Activated CD8-positive, alpha-beta memory T cell treated with anti-CD3 and anti-CD28 coated beads for 1 hour (primary cell): ENCODE data around the gene IL15RA.

Source experiments
- DNase-seq, 2 donors: peaks; one replicate each; pipeline ENCODE4 v3.0.0-alpha.2; 2020; ENCODE audit warnings: low read depth in 1 of 2; ENCODE audit errors: extremely low read depth in 1 of 2

Gene IL15RA, protein sequence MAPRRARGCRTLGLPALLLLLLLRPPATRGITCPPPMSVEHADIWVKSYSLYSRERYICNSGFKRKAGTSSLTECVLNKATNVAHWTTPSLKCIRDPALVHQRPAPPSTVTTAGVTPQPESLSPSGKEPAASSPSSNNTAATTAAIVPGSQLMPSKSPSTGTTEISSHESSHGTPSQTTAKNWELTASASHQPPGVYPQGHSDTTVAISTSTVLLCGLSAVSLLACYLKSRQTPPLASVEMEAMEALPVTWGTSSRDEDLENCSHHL

DNA sequence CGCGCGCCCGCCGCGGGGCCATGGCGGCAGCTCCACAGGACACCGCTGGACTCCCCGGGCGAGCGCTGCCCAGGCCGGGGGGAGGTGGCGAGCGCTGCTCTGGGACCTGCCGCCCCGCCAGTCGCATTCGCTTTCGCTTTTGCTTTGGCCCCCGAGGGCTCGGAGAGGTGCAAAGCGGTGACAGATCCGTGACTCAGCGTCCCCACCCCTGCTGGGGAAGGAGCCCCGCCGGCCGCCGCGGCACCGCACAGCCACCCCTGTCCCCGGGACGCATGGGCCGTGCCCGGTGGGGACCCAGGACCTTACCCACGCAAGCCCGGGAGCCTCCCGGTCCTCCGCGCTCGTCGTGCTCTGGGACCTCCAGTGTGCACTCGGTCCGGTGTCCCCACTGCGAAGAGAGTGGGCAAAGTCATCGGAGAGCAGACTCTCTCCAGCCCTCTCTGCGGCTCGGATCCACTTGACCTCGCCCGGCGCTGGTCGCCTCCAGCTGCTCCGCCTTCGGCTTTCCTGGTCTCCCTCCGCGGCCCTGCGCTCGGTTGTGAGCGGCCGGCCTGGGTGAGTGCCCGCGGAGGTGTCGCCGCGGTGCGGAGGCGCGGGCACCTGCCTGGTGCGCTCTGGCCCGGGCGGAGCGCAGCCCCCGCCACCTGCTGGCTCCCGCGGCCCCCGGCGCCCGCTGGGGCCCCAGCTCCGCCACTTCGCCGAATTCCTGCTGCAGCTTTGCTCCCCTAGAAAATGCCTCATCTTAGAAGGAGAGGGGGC is at the start of gene IL15RA:
Gene IL15RA (minus strand): TSS at position 73 of the 759 bp plus-strand sequence. CDS start 51 bp downstream, at position 22.
- DNase-seq: peak; percentile 58 to 79

DNA sequence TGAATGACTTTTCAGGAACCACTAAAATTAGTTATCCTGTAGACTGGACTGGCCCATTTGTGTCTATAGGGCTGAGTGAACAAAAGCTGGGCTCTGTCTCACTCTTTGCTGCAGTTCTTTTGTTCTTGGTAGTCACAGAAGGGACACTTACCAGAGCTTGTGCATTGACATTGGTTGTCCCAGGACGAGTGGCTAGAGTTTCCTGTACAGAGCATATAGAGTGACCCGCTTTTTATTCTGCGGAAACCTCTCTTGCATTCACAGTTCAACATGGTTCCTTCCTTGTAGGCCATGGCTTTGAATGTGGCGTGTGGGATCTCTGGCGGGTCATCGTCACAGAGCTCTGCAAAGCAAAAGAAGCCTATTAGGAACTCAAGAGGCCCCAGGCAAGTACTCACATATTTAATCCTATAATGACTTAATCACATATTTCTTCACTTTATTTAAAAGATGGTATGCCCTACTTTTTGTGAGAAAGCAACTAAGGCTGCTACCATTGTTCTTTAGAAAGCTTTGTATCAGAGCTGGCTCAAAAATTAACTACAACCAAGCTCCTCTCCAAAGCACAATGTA is 48.4 kb upstream of the IL15RA start:
- DNase-seq: no peak

DNA sequence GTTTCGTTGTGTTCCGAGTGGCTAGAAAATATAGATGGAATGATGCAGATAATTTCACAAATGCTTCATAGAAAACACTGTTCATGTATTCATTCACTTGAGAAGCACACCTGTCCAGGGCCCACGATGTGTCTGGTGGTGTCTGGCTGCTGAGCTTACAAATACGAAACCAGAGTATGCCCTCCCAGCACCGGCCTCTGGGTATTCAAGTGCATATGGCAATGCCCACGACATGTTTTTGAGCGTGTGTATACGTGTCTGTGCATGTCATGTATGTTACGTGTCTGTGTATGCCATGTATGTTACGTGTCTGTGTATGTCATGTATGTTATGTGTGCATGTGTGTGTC is 47.0 kb upstream of the IL15RA start:
- DNase-seq: no peak

DNA sequence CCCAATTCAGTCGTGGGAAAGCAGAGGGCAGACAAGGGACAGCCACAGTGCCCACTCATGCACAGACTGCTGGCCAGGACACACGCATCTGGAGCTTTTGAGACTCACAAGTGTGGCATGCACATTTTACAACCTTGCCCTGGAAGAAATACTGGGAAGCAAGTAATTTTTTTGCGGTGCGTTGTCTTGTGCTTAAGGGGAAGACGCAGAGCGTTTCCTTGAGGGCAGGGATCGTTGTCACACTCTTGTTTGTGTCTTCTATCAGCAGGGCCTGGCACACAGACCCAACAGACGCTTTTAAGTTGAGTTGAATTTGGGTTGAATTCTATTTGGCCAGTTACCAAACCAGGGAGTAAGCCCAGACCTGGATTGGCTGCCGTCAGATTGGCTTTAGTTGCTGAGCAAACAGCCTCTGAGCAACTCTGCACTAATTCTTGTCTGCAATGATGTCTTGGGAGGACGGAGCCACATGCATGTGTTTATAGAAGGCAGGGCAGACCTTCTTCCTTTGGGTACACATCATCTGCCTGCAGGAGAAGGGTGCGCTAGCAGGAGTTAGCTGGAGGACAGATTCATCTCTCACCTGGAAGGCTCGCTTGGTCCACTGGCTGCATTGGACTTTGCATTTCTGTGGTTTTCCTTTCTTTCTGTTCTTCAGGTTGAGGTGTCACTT is 46.5 kb upstream of the IL15RA start:
- no peak for DNase-seq

DNA sequence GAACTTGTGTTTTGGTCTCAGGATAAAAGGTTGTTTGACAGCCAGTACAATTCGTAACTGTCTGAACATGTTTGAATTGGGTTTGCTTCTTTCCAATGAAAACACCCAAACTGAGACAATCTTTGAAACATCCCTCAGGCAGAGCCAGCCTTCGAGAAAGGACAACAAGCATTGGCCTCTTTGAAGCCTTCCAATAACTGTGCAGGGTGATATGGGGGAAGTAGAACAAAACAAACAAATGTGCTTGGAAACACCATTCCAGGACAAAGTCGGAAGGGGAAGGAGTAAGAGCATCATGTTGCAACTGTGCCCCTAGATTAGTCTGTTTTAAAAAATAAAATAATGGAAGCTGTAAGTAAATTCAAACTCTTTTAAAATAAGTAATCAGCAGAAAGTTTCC is 45.3 kb upstream of the IL15RA start:
- no peak for DNase-seq

DNA sequence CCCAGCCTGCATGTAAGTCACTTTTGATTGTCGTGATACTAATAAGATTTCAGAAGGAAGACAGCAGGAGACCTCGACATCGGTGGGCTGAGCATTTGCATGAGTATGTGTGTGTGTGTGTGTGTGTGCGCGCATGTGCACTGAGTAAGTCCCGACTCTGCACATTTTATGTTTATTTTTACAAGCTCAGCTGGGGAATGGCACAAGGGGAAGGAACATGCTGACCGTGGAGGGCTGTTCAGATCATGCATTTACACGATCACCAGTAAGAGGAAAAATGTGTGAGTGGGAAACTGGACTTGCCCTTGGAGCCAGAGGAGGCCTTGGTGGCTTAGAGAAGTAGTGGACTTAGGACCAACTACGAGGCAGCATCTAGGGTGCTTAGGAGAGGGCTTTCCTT is 43.5 kb upstream of the IL15RA start:
- no peak for DNase-seq

DNA sequence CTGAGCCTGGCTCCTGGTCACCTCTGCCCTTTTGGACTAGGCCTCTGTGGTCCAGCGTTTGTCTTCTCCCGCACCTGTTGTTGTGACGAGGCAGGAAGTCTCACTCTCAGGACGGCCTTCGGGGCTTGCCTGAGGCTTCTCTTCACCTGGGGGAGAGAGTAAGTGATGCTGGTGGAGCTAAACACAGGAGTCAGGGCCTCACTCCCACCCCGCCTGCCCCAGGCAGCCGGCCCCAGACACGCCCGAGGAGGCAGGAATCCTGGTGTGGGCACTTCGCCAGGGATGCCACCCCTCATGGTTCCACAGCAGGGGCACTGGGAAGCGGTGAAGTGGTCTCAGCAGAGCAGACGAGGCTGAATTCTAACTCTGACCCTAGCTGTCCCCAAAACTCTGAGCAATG is 42.5 kb upstream of the IL15RA start:
- DNase-seq: no peak

DNA sequence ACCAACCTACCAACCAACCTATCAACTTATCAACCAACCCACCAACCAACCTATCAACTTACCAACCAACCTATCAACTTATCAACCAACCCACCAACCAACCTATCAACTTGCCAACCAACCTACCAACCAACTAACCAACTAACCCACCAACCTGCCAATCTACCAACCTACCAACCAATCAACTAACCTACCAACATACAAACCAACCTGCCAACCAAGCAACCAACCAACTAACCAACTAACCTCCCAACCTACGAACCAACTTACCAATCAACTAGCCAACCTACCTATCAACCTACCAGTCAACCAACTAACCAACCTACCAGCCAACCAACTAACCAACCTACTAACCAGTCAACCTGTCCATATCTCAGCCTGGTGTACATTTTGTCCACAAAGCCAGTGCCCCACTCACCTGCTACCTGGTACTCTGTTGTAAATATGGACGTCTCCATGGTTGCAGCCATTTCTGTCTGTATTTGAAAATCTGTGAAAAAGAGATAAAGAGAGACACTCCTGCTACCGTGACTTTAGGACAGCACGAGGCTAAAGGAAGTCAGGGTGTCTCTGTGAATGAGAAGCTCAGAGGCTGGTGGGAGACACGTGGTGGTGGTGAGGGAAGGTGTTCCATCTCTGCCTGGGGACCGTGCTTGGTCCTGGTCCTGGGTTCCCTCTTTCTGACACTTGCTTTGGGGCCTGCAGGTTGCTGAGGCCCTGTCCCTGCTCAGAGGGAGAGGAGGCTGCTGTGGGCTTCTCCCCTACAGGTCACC is 41.9 kb upstream of the IL15RA start:
- DNase-seq: no peak

DNA sequence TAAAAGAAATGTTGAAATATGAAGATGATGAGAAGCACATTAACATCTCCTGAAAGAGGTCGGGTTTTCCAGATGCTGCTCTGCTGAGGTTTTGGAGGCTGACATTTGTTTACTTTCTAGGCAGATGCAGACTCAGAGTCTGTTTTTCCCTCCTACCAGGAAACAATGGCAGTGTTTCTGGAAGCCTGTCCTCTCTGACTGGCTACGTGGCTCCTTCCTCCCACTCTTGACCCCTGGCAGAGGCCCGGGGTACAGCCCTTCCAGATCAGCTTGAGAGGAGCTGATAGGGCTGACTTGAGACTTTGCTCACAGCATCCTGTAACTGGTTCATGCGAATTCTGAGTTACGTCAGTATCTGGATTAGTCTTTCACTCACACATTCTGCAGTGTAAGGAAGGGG is 41.1 kb upstream of the IL15RA start:
- no peak for DNase-seq

DNA sequence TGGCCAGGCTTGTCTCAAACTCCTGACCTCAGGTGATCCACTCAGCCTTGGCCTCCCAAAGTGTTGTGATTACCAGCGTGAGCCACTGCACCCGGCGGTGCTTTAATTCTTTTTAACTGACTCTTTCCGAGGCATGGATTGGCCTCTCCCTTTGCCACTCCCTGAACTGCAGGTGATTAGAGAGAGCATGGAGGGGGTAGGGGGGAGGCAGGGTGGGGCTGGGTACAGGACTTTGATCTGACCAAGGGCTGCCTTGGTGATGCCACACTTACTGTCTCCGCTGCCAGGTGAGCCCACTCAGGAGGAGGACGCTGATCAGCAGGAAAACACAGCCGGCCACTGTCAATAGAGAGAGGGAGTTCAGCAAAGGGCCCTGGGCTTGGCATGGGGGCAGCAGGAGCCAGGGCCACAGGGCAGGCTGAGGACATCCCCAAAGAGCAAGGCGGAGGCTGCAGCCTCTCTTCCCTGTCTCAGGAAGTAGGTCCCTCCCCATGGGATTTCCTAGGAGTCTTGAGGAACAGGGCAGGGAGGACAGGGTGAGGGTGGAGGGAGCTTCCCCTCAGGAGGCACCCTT is 40.5 kb upstream of the IL15RA start:
- DNase-seq: no peak

DNA sequence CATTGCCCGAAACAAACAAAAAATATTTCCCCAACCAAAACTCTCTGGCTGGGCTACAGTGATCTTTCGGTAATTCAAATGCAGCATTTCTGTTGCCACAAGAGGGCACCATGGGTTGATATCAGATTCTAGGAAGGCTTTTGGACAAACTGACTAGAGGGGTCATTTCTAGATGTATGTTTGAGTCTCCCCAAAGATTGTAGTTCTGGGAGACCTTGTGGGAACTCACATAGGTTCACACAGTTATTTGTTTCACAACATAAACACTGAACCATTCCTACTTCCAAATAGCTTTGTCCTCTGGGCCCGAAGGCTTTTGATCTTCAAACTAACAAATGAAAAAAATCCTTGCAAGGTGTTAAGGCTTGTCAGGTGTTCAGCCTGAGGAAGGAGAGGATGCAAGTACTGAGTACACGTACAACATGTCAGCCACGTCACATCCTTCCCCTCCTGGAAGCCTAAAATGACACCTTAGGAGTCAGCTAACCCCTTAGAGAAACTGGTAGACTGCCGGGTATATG is 37.0 kb upstream of the IL15RA start:
- DNase-seq: peak; percentile 29 to 36

DNA sequence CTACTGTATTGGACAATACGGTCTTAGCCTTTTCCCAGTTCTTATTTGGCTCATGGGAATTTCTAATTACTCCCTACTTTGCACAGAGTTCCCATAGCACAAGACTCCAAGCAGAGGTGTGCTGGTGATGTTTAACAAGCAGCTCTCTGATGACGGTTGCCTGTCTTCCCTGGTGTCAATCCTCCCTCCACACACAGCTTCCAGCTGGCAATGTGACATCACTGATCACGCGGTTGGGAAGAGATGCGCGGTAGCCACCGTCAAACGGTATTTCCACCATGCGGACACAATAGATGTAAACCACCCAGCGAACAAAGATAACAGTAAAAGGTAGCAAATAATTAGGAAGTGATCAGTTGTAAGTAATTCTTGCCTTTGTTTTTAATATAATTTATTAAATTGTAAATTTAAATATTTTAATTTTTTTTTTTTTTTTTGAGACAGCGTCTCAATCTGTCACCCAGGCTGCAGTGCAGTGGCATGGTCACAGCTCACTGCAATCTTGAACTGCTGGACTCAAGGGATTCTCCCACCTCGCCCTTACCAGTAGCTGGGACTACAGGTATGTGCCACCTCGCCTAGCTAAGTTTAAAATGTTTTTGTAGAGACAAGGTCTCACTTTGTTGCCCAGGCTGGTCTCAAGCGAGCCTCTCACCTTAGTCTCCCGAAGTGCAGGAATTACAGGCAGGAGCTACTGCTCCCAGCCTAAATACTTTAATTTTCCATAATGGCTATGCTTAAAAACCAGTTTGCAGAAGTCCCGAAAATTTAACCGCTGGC is 36.3 kb upstream of the IL15RA start:
- no peak for DNase-seq

DNA sequence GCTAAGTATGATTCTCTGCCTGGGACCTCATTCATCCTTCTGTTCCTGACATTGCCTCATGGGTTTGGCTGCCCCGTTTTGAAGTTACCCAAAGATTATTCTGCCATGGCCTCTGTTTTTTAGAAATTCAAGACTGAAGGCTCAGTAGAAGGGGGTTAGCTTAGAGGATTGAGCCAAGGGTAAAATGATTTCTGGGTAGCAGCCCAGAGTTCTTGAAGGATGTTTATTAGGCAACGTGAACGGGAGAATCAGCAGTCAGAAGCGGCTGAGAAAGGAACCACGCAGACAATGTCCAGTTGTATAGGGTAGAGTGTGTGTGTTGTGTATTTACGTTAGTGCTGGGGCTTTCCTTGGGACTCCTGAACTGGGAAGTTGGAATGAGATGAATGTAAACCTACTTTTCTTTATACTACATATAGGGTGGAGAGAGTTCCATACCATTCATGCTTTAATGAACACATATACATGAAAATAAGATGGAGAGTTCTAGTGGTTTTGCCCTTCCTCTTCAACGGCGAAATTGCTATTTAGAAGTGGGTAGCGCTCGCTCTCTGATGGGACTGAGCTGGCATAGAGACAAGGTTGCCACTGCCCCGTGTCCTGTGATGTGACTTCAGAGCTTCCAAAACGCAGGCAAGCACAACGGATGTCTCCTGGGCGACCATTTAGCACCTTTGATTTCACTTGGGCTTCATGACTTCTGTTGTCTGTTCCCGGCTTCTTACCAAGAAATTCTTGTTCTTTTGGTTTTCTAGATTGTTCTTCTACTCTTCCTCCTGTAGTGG is 35.0 kb upstream of the IL15RA start:
- DNase-seq: no peak

DNA sequence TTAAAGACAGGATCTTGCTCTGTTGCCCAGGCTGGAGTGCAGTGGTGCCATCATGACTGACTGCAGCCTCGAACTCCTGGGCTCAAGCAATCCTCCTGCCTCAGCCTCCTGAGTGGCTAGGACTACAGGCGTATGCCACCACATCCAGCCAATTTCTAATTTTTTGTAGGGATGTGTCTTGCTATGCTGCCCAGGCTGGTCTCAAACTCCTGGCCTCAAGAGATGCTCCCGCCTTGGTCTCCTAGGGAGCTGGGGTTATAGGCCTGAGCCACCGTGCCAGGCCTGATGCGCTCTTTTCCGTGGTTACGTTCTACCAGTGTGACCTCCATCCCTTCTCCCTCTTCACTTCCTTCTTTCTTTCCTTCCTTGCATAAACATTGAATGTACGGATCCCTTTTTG is 34.2 kb upstream of the IL15RA start:
- no peak for DNase-seq

DNA sequence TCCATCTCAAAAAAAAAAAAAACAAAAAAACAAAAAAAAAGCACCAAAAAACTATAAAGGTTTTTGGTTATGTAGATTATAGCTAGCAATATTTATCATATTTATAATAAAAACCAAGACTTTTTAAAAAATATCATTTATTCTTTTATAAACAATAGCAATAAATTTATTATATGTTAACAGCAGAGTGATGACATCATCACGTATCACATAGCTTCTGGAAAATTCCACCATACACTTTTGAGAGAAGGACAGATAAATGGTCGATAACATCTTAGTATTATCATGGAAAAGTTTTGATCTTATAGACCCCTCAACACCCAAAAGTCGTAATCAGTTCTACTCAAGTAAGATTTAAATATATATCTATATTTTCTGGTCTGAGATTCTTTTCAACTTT is 33.2 kb upstream of the IL15RA start:
- no peak for DNase-seq

DNA sequence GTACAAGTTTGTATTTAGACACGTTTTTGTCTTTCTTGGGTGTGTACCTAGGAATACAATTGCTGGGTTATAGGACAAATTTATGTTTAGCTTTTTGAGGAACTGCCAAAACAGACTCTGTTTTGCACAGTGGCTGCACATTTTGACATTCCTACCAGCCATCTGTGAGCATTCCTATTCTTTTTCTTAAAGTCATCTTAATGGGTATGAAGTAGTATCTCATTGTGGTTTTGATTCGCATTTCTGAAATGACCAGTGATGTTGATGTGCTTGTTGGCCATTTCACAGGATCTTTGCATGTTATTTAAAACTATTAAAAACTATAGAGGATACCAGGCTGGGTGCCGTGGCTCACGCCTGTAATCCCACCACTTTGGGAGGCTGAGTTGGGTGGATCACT is 32.6 kb upstream of the IL15RA start:
- DNase-seq: no peak

DNA sequence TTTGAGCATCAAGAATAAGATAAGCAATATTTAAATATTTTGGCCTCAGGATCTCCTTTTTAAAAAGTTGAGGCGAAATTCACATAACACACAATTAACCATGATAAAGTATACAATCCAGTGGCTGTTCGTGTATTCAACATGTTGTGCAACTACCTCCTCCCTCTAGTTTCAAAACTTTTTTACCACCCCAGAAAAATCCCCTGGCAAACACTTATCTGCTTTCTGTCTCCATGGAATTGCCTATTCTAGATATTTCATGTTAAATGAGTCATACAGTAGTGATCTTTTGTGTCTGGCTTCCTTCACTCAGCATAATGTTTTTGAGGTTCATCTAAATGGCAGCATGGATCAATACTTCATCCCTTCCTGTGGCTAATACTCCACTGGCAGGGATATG is 31.8 kb upstream of the IL15RA start:
- no peak for DNase-seq

DNA sequence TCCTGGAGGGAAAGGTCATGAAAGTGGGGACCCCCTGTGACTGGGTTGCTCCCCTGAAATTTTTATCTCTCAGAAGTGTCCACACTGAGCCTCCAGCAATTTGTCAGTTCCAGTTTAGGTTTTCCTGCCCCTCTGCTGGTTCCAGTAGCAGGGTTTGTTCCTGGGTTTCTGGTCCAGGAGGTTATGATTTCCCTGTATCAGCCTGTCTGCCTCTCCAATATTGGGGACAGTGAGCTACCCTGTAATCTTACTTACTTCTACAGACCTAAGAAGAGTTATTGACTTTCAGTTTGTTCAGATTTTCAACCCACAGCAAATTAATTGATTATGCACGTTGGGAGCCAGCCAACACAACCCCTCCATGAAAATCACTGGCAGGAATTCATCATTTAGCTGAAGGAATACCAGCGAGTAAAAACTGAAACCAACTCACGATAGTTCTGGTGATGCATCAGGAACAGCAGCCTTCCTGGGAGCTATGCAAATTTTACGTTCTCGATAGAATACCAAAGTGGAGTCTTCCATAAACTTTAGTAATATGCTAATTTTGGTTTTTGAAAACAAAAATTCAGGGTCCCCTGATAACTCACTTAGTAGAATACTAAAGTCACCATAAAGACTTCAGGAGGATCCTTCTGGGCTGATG is 31.3 kb upstream of the IL15RA start:
- no peak for DNase-seq
